Activated effector memory CD4-positive, alpha-beta T cell treated with anti-CD3 and anti-CD28 coated beads, Interleukin-2, amount 50 U/mL, for 16 hours (primary cell): ENCODE results near the gene NPTN.
"Not testable (repeated sequence)": the region's sequence is repeated elsewhere in the genome, so short reads cannot be mapped to it uniquely, and the experiment has no call there.

Source experiments
- DNase-seq: peaks from one replicate; pipeline ENCODE4 v3.0.0-alpha.2; 2020

The NPTN gene

GRCh38 chr15:73633111-73633990 is at the start of gene NPTN:
NPTN (minus strand) TSS chr15:73633389; CDS start chr15:73633215, 174 bp downstream.
- peak; percentile 100 for DNase-seq

DNA sequence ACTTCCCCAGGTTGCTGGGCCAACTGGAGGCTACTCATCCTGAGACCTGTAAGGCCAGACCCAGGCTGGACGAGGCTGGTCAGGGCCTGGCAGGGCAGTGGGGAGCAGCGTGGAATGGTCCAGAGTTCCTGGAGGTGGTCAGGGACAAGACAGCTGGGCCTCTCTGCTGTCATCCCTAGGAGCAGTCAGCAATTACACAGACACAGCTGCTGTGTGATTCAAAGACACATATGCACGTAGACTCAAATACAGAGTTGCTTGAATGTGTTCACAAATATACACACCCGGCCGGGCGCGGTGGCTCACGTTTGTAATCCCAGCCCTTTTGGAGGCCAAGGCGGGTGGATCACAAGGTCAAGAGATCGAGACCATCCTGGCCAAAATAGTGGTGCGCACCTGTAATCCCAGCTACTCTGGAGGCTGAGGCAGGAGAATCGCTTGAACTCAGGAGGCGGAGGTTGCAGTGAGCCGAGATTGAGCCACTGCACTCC is 49.5 kb upstream of the NPTN start:
- no peak for DNase-seq

GRCh38 chr15:73681856-73682599 is 48.8 kb upstream of the NPTN start:
- no peak for DNase-seq

- DNase-seq = no peak
These were observed 47.9 kb upstream of the NPTN start for GRCh38 chr15:73681063-73681462.

DNA sequence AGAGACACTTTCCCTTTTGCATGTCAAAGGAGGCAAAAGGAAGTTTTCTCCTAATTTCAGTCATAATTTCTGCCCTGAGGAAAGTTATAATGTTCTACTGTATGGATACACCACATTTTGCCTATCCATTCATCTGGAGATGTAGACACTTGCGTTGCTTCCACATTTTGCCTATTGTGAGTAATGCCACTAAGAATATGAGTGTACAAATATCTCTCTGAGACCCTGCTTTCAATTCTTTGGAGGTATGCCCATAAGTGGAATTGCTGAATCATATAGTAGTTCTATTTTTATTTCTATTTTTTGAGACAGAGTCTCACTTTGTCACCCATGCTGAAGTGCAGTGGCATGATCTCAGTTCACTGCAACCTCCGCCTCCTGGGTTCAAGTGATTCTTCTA is 47.4 kb upstream of the NPTN start:
- DNase-seq = no peak

DNA sequence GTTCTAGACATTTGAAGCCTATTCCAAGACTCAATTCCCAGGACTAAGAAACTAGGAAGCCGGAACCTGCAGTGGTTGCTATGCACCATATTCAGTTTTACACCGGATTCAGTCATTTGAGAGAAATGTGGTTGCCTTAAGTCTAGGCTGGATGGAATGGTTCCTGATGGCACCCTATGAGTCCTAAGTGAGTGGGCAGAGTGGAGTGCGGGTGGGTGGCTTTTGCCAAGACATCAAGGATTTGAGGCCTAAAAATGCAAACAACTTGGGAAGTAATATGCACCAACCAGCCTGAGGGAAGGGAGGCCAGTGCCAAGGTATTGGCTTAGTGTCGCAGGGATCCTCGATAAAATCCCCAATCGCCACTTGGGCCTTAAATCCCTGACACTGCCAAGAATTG is 46.8 kb upstream of the NPTN start:
- DNase-seq = no peak

DNA sequence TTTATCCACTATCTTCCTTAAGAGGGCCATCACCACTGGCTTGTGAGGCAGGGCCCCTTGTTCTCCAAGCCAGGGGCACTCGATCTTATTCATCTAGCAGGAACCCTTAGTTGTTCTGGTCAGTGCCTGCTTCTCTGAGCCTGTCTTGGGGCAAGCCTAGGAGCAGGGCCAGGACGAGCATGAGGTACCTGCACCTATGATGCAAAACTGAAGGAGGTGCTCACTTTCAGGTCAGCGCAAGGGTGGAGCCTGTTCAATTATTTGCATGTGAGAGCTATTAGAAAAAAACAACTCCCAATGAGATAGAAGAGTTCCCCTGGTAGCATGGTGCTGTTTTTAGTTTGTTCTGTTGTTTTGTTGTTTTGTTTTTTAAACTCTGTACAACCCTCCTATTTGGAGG is 46.0 kb upstream of the NPTN start:
- no peak for DNase-seq

- DNase-seq = no peak
These were observed 45.3 kb upstream of the NPTN start for GRCh38 chr15:73678498-73678897.

- DNase-seq = no peak
These were observed 44.5 kb upstream of the NPTN start for GRCh38 chr15:73677733-73678132.

DNA sequence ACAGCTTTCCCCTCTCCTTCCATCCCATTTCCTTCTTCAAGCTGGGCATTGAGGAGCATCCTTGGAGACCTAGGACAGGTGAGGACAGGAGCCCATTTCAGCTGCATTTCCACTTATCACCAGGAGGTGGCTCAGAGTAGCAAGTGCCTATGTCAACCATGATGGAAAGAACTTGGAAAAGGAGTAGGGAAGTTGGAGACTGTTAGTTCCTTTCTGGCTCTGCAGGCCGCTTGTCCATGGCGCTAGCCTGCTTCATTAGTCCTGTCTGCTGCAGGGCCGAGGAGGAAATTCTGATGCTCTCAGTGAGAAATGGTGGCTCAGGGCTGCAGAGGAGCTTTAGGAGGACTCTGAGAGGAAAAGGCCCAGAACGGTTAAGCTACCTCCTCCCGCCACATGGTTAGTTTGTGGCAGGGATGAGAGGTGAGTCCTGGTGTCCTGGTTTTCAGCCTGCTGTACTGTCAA is 44.0 kb upstream of the NPTN start:
- peak; percentile 79 for DNase-seq

DNA sequence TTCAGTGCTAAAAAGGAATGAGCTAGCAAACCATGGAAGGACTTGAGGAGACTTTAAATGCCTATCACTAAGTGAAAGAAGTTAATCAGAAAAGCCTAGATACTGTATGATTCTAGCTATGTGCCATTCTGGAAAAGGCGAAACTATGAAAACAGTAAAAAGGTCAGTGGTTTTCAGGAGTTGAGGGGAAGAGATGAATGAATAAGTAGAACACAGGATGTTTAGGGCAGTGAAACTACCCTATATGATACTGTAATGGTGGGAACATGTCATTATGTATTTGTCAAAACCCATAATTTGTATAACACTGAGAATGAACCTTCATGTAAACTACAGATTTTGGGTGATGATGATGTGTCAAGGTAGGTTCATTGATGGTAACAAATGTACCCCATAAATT is 41.4 kb upstream of the NPTN start:
- no peak for DNase-seq

- DNase-seq = no peak
These were observed 27.3 kb upstream of the NPTN start for GRCh38 chr15:73660455-73660854.

- no peak for DNase-seq
These were observed 25.5 kb upstream of the NPTN start for GRCh38 chr15:73658645-73659044.

- DNase-seq = no peak
These were observed 22.5 kb upstream of the NPTN start for GRCh38 chr15:73655724-73656123.

GRCh38 chr15:73654659-73655058 is 21.5 kb upstream of the NPTN start:
- no peak for DNase-seq

DNA sequence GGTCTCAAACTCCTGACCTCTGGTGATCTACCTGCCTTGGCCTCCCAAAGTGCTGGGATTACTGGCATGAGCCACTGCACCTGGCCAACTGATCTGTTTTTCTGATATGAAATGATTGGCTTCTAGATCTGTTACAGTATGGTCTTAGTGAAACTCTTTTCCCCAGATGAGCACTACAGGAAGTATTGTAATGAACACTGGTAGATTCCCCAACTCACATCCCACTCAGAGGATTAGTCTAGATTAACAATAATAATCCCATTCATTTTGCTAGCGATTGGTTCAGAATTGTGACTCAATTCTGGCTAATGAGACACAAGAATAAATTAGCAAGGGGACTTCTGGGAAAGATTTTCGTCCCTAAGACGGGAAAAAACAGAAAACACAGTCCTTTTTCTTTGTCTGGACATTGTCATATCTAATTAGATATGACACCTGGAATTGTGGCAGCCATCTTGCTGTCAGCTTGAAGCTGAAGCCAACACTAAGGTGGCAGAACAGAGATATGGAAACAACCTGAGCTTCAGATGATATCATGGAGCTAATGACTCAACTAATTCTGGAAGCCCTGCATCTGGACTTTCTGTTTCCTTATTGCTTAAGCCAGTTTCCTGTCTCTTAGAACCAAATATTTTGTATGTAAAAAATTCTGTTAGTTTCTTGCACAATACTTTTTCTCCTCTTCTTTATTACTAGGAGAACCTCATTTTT is 17.4 kb upstream of the NPTN start:
- no peak for DNase-seq

DNA sequence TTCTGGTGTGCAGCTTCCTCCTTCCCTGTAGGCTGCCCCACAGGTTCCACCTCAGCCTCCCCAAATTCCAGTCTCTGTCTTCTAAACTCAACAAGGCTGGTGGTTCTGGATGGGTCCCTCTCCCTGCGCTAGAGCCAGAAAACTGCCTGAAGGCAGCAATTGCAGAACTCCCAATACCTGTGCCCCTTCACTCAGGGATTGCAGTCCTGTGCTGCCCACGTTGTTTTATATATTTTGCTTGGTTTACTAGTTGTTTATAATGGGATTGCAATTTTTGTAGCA is 14.8 kb upstream of the NPTN start:
- DNase-seq = no peak

GRCh38 chr15:73647259-73648013 is 14.2 kb upstream of the NPTN start:
- no peak for DNase-seq

DNA sequence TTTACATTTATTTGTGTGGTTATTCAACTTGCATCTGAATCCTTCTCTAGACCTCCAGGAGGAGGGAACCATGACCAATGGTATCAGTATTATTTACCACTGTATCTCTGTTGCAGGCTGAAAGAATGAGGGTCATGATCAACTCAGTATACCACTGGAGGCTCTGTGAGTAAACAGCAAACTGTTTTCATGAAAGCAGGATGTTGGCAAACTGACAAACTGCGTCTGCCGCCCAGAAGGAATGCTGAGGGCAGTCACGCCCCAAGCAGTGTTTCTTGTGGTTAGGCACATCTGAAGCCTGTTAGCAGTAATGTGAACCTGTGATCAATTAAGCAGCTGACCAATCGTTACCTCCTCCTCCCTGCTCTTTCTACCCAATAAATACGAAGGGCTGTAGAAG is 6.3 kb upstream of the NPTN start:
- DNase-seq = not testable (repeated sequence)

- no peak for DNase-seq
These were observed 4.3 kb upstream of the NPTN start for GRCh38 chr15:73637527-73637926.

DNA sequence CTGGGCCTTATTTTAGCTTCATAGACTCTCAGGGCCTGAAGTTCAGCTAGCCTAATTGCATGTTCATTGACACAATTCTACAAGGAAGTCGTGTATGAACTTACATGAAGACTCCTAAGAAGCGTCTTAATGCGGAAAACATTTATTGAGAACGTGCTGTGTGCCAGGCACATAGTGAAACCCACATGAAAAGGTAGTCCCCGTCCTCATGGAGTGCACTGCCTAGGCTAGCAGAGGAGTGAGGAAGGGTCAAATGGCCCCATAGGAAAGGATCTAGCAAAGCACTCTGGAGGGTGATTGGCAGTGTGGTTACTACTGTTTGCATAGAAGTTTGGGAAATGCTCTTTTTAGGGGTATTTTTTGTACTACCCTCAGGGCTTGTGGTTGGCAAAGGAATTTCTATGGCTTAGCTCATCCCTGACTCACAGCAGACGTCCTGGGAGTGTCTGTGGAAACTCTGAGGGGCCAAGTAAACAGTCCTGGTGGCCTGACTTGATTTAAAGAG is 854 bp upstream of the NPTN start:
- no peak for DNase-seq

DNA sequence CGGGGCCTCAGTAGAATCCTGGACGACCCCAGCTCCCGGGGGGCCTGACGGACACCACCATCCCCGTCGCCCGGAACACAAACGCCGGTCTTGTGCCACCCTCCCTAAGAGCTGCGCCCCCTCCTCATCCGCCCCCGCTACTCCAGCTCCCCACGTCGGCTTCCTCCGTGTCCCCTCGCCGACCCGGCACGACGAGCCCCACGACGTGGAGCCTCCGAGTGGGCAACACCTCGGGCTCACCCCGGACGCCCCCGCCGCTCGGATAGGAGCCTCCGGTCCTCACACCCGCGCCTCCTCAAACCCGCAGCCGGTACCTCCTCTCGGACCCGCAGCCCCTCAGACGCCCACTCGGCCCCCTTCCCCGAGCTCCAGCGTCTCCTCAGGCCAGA is 525 bp downstream of the NPTN start:
- DNase-seq = no peak
